Fibroblast of pulmonary artery (primary cell): ENCODE measurements around the gene SLC25A26.

Experiments used
- DNase-seq: peaks from one replicate; pipeline ENCODE4 v3.0.0-alpha.2; 2010; ENCODE audit warnings: low read depth
- H3K4me3 ChIP-seq: replicated peaks from 2 replicates; pipeline ENCODE4 v1.5.1; 2011; ENCODE audit warnings: low read depth, mild to moderate bottlenecking, control low read depth, low read length, moderate library complexity
- TF ChIP-seq, protein P1 (sequence below): IDR thresholded peaks from 2 replicates; pipeline ENCODE4 v1.5.1; 2011; ENCODE audit warnings: mild to moderate bottlenecking, control low read depth, low read length, inconsistent platforms; ENCODE audit errors: missing control alignments

SLC25A26 gene

GRCh38 chr3:66376568-66376967 is 155.8 kb downstream of the SLC25A26 start:
- no peak overlapping the region for H3K4me3 ChIP-seq
- TF ChIP-seq, protein P1, sequence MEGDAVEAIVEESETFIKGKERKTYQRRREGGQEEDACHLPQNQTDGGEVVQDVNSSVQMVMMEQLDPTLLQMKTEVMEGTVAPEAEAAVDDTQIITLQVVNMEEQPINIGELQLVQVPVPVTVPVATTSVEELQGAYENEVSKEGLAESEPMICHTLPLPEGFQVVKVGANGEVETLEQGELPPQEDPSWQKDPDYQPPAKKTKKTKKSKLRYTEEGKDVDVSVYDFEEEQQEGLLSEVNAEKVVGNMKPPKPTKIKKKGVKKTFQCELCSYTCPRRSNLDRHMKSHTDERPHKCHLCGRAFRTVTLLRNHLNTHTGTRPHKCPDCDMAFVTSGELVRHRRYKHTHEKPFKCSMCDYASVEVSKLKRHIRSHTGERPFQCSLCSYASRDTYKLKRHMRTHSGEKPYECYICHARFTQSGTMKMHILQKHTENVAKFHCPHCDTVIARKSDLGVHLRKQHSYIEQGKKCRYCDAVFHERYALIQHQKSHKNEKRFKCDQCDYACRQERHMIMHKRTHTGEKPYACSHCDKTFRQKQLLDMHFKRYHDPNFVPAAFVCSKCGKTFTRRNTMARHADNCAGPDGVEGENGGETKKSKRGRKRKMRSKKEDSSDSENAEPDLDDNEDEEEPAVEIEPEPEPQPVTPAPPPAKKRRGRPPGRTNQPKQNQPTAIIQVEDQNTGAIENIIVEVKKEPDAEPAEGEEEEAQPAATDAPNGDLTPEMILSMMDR: no peak
- DNase-seq: peak; percentile 90

- no peak for DNase-seq
- TF ChIP-seq, protein P1: no peak
- H3K4me3 ChIP-seq: no peak overlapping the region
These were observed 157.0 kb downstream of the SLC25A26 start for GRCh38 chr3:66377800-66378199.

- DNase-seq: peak; percentile 14
- H3K4me3 ChIP-seq: no peak overlapping the region
- TF ChIP-seq, protein P1: peak; percentile 46
These were observed 157.5 kb downstream of the SLC25A26 start for GRCh38 chr3:66378256-66378655.

GRCh38 chr3:66379565-66379964 is 158.8 kb downstream of the SLC25A26 start:
- TF ChIP-seq, protein P1: no peak
- H3K4me3 ChIP-seq: no peak overlapping the region
- DNase-seq: no peak

DNA sequence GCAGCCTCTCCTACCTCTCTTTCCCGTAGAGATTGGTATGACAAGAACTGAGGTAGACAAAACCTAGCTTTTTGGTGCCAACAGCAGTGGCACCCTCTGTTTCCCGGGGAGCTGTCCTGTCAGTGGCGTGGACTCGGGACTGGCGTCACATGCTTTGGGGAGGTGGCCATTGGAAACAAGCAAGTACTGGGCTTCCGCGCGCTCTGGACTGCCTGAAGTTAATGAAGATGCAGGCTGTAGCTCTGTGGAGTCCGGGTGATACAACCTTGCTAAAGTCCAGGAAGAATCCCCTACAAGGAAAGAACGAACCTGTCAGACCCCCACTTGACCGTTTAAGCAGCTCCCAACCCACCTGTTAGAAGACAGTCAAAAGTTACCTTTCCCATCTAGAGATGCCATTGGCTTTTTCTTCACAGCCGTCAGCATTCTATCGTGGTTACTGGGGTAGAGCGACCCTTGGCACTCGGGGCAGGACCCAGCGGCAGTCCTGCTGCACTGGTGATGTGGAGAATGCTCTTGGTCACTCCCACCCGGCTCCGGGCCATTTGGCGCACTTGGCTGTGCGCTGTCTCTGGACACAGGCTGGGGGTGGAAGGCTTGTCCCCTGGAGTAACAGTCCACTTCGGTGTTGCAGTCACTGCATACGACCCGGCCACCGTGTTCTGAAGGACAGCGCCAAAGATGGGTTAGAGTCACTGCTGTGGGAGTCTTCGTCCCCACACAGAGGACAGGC is 159.6 kb downstream of the SLC25A26 start:
- DNase-seq: no peak
- TF ChIP-seq, protein P1: no peak
- no peak overlapping the region for H3K4me3 ChIP-seq

DNA sequence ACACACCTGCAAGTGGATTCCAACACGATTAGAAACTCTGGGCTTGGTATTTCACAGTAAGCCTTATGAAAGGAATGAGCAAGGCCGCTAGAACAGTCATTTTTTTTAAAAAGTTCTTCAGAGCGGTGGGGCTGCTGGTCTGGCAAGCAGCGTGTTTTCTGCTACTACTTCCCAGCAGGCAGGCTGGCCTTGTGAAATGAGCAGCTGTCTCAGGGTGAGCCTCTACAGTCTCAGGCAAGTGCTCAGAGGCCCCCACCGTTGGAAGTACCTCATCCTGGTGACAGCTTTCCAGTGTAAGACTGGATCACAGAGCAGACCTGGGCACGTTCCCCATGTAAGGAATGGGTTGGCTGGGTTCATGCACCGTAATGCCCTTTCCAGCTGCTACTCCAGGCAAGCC is 160.8 kb downstream of the SLC25A26 start:
- TF ChIP-seq, protein P1: no peak
- no peak for DNase-seq
- no peak overlapping the region for H3K4me3 ChIP-seq

- no peak overlapping the region for H3K4me3 ChIP-seq
- TF ChIP-seq, protein P1: no peak
- DNase-seq: no peak
These were observed 161.3 kb downstream of the SLC25A26 start for GRCh38 chr3:66382142-66382541.
